NCI-H2107 (cell line): ENCODE data around the gene EFCAB3.
"Not testable (repeated sequence)": the region's sequence is repeated elsewhere in the genome, so short reads cannot be mapped to it uniquely, and the experiment has no call there.

Experiments used
- DNase-seq: peaks from one replicate; lab custom pipeline; 2025; lab: John Stamatoyannopoulos, UW

The EFCAB3 gene

GRCh38 chr17:62465271-62465670, 84.9 kb downstream of the EFCAB3 start:
- not testable (repeated sequence) for DNase-seq
